GM21619 (cell line): ENCODE measurements around the gene MRPS23.
"Not testable (repeated sequence)": the region's sequence is repeated elsewhere in the genome, so short reads cannot be mapped to it uniquely, and the experiment has no call there.

Source experiments
- ATAC-seq: cut with Tn5 transposase; IDR thresholded peaks from one replicate; pipeline ENCODE4 v1.9.1; 2021; ENCODE audit not compliant: unreplicated experiment

MRPS23 gene

DNA sequence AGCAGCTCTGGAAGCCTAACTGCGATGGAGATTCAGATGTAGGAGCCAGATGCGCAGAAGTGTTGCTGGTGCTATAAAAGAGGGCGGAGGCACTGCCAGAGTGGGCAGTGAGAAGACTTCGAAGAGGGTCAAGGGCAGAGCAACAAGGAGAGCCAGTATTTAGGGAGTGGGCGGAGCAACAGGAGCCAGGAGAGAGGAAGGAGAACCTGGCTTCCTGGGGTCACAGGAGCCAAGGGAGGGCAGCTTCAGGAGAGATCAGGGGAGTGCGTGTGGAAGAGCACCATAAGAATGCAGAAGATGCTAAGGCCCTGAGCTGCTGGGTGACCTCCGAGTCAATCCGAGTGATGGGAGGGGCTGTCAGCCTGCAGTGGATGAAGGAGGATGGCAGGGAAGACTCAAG, 14.4 kb upstream of the MRPS23 start:
- no peak for ATAC-seq

DNA sequence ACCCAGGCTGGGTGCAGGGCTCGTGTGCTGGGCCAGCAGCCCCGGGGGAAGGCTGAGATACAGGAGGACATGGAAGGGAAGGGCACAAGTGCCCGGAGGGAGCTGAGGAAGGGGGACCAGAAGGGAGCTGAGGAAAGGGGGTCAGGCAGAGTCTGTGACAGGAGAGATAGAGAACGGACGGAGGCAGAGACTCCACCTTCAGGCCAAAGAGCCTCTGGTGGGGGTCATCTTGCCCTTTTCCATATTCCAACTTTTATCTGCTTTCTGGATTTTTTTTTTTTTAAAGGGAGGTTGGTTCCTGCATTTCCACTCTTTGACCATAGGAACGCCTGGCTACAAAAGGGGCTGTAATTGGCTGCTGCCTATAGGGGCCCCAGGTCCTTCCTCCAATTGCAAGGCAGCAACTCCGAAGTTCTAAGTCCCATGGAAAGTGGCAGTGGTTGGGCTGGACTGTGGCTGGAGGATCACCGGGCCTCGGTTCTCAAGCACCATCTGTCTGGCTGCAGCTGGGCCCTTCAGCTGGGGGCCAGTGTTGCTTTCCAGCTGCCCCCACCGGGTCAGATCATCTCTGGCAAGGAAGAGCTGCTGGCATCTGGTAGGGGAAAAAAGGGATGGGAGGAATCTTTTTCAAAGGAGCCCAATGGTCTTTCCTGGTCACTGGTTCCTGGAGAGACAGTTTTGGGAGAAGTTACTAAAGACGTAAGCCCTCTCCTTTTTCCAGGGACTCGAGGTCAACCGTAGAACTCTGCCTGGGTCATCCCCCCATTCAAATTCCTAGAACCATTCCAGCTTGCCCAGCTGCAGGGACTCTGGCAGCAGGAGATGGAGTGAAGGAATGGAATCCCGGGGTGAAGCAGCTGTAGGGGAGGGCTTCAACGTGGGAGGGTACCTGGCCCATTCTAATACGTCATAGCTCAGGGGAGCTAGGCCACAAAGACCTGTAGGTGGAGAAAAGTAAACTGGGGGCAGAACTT, 13.1 kb upstream of the MRPS23 start:
- ATAC-seq = no peak

DNA sequence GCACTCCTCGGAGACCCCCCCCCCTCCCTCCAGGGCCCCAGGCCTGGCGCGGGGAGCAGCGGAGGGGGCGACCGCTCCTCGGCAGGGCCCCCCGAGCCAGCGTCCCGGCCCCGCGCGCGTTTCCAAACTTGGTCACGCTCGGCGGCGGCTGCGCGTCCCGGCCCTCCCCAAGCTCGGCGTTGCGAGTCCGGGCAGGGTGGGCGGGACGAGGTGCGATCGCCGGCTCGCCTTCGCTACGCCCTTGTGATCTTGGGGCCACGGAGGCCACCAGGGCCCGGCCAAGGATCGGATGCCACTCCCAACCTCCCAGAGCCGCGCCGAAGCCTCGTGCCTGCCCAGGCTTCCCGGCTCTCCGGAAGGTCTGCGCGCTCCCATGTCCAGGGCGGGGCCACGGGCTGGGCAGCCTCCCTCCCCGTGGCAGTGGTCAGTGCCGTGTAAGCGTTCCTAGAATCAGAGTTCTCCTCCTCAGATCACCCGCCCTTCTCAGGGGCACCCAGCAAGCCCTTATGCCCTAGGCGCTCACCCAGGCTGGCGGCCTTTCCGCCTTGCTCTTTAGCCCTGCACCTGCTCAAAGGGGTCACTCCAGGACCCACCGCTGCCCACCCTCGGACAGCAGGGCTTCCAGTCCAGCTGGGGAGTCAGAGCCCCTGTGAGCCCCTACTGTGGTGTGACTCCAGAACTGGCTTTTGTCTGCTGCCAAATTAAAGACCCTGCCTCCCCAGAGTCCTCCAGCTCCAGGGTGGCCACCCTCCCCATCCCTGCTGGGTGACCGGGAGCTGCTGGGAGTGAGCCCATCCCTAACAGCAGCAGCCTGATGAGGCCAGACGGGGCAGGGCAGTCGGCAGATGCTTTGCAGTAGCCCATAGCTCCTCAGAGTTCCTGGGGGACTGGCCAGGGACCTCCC, 12.2 kb upstream of the MRPS23 start:
- ATAC-seq = no peak

DNA sequence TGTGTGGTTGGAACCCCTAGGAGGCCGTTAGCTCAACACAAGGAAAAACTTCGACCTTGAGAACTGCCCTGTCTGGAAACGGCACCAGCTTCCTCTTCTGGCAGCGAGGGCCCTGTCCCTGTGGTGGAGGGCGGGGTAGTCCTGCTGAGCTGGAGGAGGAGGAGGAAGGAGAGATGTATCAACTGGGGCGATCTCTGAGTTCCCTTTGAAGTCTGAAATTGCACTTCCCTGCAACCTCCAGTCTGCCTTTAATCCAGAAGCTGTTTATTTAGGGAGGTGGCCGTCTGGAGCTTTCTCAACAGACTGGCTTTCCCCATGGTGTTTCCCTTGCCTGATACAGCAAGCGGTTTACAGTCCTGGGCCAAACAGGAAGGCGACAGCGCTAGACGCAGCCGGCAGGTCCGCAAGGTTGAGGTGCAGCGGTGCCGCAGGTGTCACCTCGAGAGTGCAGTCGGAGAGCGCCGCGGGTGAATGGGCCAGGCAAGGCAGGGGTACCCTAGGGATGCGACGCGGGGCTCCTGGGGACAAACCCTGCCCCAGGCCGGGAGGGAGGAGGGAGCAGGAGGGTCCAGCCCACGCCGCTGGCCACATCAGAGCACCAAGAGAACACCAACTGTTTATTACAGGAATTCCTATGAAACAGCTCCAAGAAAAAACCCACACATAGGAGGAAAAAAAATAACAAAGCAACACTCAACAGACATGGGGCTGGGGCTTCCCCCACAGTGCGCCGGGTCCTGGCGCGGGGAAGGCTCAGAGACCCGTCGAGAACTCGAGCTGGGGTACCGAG, 11.4 kb upstream of the MRPS23 start:
- no peak for ATAC-seq

DNA sequence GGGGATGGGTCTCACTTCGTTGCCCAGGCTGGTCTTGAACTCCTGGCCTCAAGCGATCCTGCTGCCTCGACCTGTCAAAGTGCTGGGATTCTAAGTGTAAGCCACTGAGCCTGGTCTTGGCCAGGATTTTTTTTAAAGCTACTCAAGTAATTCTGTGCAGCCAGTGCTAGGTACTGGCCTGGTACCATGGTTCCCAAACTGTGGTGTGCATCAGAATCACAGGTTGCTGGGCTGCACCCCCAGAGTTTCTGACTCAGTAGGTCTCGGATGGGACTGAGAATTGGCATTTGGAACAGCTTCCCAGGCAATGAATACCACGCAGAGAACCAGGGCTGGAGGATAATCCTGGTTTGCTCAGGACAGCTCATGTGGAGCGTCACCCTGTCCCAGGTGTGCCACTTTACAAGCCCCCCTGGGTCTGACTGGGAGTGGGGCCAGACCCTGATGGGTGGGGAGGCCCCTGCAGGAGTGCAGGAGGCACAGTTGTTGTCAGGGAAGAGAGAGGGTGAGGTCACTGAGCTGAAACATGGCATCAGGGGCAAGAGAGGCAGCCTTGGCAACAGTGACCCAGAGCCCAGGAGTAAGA, 10.7 kb upstream of the MRPS23 start:
- ATAC-seq = no peak

DNA sequence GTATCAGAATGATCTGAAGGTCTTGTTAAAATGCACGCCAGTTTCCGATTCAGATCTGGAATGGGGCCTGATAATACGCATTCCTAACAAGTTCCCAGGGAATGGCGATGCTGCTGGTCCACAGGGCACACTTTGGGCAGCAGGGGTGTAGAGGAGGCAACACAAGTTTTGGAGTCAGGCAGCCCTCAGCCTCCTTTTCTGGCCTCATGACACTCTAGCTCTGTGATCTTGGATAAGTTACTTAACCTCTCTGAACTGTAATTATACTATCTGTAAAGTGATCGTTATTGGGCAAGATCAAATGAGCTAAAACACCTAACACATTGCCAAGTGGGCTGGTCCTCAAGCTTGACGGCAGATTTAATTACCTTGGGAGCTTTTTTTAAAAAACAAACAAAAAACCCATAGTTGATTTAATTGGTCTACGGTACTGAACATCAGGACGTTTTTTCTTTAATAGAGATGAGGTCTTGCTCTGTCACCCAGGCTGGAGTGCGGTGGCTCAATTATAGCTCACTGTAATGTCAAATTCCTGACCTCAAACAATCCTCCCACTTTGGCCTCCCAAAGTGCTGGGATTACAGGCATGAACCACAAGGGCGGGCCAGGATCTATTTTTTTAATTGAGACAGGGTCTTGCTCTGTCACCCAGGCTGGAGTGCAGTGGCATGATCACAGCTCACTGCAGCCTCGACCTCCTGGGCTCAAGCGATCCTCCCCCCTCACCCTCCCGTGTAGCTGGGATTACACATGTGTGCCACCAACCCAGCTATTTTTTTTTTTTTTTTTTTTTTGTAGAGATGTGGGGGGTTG, 10.0 kb upstream of the MRPS23 start:
- ATAC-seq = no peak

DNA sequence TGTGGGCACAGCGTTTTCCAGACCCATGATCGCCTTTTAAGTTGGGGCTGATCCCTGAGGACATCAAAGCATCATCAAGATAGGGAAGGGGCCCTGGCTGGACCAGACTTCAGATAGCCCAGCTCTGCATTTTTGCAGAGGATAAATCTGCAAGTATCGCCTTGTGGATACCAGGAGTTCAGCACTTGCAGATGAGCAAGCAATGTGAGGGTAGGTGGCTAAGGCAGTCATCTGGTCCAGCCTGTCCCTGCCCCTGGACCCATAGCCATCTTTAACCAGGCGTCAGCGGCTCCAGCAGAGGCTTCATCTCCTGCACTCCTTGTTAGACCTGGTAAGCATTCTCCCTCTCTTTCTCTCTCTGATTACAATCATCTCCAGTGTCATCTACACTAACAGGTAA, 9.0 kb upstream of the MRPS23 start:
- ATAC-seq = no peak

DNA sequence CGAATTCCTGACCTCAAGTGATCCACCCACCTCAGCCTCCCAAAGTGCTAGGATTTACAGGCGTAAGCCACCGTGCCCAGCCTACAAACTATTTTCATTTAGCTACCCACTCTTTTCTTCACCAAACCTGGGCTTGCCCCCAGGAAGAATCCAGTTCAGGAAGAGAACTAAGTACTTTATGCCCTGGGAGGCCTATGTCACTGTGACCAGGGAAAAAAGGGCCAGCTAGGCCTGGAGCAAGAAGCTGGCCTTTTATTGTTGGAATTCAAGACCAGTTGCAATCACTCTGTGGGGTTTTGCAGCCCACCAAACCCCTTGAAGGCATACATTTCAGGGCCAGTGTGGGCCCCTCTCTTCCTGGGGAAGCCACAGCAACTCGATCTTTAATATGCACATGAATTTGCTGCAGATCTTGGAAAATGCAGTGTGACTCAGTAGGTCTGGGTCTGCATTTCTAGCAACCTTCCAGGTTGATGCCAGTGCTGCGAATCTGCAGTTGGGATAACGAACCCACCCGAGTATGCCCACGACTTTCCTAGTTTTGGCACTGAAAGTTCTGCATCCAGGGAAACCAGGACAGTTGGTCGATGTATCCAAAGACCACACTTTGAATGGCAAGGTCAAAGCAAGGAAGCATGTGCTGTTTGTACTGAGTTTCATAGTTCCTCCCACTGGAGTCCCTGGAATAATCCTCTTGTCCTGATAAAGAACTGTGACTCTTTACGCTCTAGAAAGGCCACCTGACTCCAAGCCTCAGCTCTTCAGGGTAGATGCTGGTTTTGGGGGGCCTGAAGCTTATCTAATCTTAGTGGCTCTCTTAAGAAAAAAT, 7.2 kb upstream of the MRPS23 start:
- ATAC-seq = no peak

DNA sequence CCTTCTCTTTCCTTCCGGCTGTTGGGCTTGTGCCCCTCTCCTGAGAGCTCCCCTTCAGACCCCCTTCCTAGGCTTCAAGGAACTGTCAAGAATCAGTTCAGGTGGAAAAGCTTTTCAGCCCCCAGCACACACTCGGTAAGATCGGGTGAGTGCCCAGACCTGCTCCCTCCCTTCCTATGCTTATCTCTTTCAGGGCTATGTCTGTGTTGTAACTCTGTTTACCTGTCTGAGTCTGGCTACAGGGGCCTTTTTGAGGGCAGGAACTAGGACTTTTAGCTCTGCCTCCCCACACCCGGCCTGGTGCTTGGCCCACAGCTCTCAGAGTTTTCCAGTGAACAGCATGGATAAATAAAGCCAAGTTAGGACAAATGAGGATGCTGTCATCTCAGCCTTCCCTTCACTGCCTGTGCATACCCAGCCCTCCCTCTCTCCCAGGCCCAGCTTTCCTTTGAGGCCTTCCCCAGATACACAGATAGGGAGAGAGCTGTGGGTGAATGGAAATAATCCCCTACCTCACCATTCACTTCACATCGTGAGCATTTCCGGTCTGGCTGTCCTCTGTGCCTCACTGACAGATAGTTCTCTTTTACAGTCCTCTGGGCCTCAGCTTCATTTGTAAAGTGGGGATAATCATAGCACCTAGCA, 5.7 kb upstream of the MRPS23 start:
- no peak for ATAC-seq

DNA sequence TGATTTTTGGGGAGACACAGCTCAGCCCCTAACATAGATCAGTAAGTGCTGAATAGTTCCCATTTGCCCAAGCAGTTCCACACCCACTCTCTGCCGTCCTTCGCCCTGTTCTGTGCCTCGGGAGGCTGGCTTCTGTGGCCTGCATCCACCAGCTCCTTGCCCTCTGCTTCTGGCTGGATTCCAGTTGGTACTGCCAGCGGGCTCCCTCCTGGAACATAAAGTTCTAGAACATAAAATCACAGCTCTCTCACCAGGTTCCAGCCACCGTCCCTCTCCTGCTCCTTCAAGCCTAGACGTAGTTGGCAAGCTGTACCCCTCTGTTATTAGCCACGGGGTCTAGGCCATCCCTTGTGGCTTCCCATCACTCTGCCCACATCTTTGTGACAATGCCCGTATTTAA, 3.9 kb upstream of the MRPS23 start:
- no peak for ATAC-seq

DNA sequence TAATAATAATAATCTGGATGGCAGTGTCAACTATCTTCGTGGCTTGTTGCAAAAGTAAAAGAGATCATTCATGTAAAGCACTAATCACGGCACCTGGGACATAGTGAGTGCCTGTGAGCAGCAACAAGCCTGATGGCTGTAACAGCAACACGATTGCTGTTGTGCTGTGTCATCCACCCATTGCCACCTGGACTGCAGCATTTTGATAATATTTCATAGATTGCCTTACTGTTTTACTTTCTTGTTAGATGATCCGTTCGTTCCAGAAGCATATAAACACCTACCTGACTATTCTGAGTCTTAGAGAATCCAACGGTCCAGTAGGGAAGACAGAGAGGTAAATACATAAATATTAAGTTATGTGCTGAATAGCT, 3.1 kb upstream of the MRPS23 start:
- no peak for ATAC-seq

DNA sequence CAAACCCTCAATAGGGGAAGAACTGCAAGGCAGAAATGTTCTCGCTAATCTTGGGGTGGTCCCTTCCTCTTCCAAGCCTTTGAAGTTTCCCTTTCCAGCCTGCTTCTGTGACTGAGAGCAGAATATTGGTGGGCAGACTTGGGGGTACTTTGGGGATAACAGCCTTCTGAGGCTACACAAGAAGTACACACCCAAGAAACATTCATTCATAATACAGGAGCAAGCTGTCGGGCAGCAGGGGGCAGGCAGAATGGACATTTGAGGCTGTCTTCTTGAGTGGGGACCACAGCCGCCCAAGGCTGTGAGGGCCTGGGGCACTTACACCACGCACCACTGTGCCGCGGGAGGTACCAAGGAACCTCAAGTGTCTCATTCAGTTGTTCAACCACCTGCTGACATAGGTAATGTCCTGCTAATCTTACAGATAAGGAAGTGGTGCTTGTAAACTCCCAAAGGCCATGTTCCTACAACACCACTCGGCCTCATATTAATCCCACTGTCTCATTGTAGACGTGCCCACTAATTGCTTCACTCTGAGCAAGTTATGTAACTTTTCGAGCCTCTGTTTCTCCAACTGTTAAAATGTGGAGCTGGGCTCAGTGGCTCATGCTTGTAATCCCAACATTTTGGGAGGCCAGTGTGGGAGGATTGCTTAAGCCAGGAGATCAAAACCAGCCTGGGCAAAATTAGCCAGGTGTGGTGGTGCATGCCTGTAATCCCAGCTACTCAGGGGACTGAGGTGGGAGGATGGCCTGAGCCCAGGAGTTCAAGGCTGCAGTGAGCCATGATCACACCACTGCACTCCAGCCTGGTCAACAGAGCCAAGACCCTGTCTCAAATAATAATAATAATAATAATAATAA, 2.5 kb upstream of the MRPS23 start:
- ATAC-seq = no peak

DNA sequence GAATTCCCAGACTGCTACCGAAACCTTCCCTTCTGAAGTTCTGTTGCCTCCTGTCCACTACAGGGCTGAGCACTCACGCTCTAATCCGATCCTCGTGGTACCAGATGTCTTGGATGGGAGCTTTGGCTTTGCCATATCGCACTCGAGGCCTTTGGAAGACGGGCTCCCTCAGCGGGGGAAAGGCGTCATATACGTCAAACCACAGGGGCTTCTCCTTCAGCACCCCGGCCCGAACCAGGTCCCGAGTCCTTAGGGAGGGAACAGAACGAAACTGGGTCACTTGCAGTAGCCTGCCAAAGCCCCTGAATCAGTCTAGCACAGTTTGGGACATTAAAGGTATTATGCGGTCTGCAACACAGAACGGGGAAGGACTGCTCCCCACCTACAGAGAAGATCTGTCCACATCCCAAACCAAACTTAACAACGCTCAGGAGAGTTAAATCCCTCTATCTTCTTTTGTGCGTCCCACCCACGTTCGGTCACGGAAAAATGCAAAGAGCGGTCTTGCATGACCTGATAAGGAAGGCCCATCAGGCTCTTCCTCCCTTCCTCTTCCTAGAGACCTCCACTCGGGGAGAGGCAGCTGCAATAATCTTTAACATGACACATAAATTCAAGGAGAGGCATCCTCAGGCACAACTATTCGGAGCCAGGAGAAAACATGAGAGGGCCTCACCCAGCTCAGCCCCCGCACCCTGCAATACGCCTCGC, 526 bp downstream of the MRPS23 start:
- no peak for ATAC-seq

DNA sequence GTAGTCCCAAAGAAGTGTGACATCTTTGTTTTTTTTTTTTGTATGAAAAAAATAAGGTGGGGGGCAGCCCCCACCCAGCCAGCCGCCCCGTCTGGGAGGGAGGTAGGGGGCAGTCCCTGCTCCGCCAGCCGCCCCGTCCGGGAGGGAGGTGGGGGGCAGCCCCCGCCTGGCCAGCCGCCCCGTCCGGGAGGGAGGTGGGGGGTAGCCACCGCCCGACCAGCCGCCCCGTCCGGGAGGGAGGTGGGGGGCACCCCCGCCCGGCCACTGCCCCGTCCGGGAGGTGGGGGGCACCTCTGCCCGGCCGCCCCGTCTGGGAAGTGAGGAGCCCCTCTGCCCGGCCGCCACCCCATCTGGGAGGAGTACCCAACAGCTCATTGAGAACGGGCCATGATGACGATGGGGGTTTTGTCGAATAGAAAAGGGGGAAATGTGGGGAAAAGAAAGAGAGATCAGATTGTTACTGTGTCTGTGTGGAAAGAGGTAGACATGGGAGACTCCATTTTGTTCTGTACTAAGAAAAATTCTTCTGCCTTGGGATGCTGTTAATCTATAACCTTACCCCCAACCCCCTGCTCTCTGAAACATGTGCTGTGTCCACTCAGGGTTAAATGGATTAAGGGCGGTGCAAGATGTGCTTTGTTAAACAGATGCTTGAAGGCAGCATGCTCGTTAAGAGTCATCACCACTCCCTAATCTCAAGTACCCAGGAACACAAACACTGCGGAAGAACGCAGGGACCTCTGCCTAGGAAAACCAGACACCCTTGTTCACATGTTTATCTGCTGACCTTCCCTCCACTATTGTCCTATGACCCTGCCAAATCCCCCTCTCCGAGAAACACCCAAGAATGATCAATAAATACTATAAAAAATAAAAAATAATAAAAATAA, 3.5 kb downstream of the MRPS23 start:
- not testable (repeated sequence) for ATAC-seq

DNA sequence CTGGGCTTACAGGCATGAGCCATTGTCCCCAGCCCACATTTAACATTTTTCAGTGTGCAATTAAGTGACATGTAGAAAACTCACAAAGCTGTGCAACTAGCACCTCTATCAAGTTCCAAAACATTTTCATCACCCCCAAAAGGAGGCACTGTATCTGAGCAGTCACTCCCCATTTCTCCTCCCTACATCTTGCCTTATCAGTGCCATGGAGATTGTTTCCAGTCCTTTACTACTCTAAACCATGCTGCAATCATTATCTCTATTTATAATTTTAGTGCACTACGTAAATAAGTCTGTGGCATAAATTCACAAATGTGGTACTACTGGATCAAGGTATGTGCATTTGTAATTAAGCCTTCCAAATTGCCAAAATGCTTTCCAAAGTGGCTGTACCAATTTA, 7.6 kb downstream of the MRPS23 start:
- ATAC-seq = no peak

DNA sequence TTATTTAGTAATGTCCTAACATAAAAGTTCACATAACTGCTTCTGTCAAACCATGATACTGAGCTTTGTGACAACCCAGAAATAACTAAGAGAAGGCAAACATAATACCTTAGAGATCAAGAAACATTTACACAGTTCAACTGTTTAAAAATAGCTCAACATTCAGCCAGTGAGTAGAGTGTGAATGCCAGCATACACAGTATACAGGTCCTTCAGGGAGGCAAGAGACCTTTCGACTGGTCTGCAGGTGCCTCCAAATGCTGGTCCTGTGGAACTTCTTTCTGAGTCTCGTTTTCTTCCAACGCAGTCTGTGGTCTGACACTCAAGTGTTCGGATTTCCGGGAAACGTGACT, 10.3 kb downstream of the MRPS23 start:
- ATAC-seq = no peak
